T47D (cell line): ENCODE results near the gene GPR139.

ENCODE experiments used
- DNase-seq, 2 experiments: peaks; one replicate each; pipeline versions ENCODE4 v3.0.0 to v3.0.0-alpha.2; 2011 to 2012; ENCODE audit warnings: low read depth in 1 of 2, low spot score in 1 of 2
- JUND ChIP-seq: IDR thresholded peaks from 2 replicates; pipeline ENCODE4 v1.6.1; 2012; ENCODE audit warnings: low read depth
- in situ Hi-C: cut with HindIII; loops from 2 replicates; pipeline ENCODE4 v1.10.0; 2016; ENCODE audit warnings: low sequenced_read_pairs, low pct_unique_long_range_greater_than_20kb

GPR139 gene

GRCh38 chr16:20079106-20079505 is 5.4 kb upstream of the GPR139 start:
- DNase-seq: no peak
- TF ChIP-seq JUND: no peak
- in situ Hi-C loops: no loop called here

GRCh38 chr16:20075243-20075642 is 1.6 kb upstream of the GPR139 start:
- DNase-seq: no peak
- in situ Hi-C loops: no loop called here
- TF ChIP-seq JUND: no peak

GRCh38 chr16:20074099-20074991 is 655 bp upstream of the GPR139 start:
- DNase-seq: no peak
- no peak for TF ChIP-seq JUND
- in situ Hi-C loops: no loop called here

- in situ Hi-C loops: no loop called here
- TF ChIP-seq JUND: no peak
- no peak for DNase-seq
These were observed 852 bp downstream of the GPR139 start for GRCh38 chr16:20072874-20073202.

GRCh38 chr16:20072146-20072873 is 1.4 kb downstream of the GPR139 start:
- TF ChIP-seq JUND: no peak
- in situ Hi-C loops: no loop called here
- no peak for DNase-seq

- in situ Hi-C loops: no loop called here
- no peak for DNase-seq
- TF ChIP-seq JUND: no peak
These were observed 8.8 kb downstream of the GPR139 start for GRCh38 chr16:20064931-20065330.

- TF ChIP-seq JUND: no peak
- DNase-seq: no peak
- in situ Hi-C loops: no loop called here
These were observed 9.2 kb downstream of the GPR139 start for GRCh38 chr16:20064520-20064919.

- no peak for DNase-seq
- TF ChIP-seq JUND: no peak
- in situ Hi-C loops: no loop called here
These were observed 12.6 kb downstream of the GPR139 start for GRCh38 chr16:20061132-20061531.

GRCh38 chr16:20056436-20056835 is 17.3 kb downstream of the GPR139 start:
- in situ Hi-C loops: no loop called here
- TF ChIP-seq JUND: no peak

GRCh38 chr16:20053336-20053735 is 20.4 kb downstream of the GPR139 start:
- in situ Hi-C loops: no loop called here
- TF ChIP-seq JUND: no peak
- DNase-seq: no peak

More at GRCh38 chr16:20056436-20056835, 17.3 kb downstream of the GPR139 start:
- no peak for DNase-seq

GRCh38 chr16:20051611-20052010 is 22.1 kb downstream of the GPR139 start:
- no peak for DNase-seq
- no peak for TF ChIP-seq JUND
- in situ Hi-C loops: no loop called here

- no peak for TF ChIP-seq JUND
- in situ Hi-C loops: no loop called here
- no peak for DNase-seq
These were observed 22.5 kb downstream of the GPR139 start for GRCh38 chr16:20051147-20051546.

GRCh38 chr16:20049831-20050230 is 23.9 kb downstream of the GPR139 start:
- peak in 1 of 2 experiments; percentile 57 for DNase-seq

GRCh38 chr16:20045886-20046285 is 27.8 kb downstream of the GPR139 start:
- in situ Hi-C loops: no loop called here
- TF ChIP-seq JUND: no peak
- DNase-seq: no peak

More at GRCh38 chr16:20049831-20050230, 23.9 kb downstream of the GPR139 start:
- TF ChIP-seq JUND: no peak
- in situ Hi-C loops: no loop called here
